Renal cortex interstitium (tissue), 11 donors: ENCODE data around the gene GM2A. TPM values are rescaled to one million over a fixed set of nuclear protein-coding genes. Genes with fewer than 3 reads are reported as not detected.
"Not testable (repeated sequence)": the region's sequence is repeated elsewhere in the genome, so short reads cannot be mapped to it uniquely, and the experiment has no call there.

Source experiments
- DNase-seq, 11 donors: peaks; one replicate each; pipeline ENCODE4 v3.0.0-alpha.2; 2013; ENCODE audit warnings: low read depth in 9 of 11, low spot score in 4 of 11; ENCODE audit errors: extremely low read depth in 1 of 11
- polyA plus RNA-seq, 3 donors: library from polyadenylated mRNA; unstranded; fragments of 120-200 nt; gene quantifications; one replicate each; pipeline ENCODE4 v1.2.1, GENCODE V29; 2013; ENCODE audit not compliant: insufficient read length in 3 of 3

GM2A gene
- polyA plus RNA-seq, 3 donors: 28.2 to 32.5 (median 28.6) TPM

DNA sequence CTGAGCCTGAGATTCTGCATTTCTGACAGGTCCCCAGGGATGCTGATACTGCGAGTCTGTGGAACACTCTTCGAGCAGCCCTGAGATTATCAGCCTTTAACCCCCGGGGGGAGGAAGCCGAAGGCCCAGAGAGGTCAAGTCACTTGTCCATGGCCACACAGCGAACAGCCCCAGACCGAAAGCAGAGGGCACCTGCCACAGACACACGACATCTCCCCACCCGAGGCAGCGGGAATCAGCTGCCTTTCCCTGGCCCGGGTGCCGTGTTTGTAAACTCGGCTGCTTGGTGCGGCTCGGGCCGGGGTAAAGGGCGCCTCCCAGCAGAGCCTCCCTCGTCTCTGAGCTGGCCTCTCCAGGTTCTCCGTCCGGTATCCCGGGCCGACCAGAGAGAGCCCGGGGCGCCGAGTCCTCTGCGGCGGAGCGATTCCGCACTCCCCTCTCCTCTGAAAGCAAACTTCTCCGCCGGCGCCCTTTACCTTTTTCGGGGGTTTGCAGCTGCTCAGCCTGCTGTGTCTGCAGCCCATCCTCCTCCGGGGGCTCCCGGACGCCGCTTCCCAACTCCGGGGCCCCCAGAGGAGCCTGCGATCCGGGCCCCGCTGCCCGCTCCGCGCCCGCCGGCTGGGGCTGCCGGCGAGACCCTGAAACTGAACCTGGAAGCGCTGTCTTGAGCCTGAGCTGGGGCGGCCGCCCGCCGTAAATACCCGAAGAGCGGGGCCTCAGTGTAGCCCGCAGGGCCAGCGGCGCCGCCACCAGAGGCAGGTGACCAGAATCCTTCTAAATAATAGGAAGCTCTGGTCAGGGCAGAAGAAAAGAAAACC is 29.3 kb upstream of the GM2A start, which contains the start of gene CCDC69:
CCDC69 (minus strand) TSS at position 646 of the 818 bp plus-strand sequence; CDS start at position 524, 122 bp downstream.
- DNase-seq: peak; percentile 46 to 73 (median 67)

DNA sequence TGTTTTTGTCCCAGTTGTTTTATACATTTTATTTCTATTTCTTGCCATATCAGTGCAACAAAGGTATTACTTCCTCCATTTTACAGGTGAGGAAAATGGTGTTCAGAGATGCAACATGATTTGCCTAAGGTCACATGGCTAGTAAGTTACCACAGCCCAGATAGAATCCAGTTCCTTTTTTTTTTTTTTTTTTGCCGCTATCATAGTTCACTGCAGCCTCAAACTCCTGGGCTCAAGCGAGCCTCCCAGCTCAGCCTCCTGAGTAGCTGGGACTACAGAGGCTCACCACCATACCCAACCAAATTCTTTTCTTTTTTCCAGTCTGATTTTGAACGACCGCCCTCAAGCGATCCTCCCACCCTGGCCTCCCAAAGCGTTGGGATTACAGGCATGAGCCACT is 28.6 kb upstream of the GM2A start:
- no peak for DNase-seq

DNA sequence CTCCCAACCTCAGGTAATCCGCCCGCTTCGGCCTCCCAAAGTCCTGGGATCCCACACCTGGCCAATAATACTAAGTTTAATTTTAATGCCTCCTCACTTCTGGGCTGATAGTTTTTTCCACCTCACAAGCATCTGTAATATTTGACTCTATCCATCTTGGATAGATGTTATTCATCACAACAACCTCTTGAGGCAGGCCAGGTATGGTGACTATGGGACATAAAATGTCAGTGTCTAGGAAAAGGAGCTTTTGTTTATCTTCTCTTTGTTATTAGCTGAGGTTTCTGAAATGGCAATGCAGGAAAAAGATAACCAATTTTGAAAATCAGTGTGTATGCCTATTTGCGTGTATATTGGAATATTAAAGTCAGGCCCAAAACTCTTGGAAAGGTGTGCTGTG is 27.9 kb upstream of the GM2A start:
- DNase-seq: no peak

DNA sequence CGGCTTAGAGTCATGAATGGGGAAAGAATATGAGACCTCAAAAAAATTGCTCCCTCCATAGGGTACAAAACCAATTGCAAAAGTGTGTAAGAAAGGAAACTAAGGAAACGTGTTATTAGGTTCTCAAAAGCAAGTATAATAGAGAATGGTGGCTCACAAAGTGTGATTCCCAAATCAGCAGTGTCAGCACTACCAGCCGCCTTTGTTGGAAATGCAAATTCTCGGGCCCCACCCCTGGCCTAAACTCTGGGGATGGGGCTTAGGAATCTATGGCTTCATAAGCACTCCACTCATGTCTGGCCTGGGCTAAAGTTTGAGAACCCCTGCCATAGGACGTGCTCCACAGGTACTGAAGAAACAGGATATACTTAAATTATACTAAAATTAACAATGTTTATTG is 27.5 kb upstream of the GM2A start:
- DNase-seq: no peak

DNA sequence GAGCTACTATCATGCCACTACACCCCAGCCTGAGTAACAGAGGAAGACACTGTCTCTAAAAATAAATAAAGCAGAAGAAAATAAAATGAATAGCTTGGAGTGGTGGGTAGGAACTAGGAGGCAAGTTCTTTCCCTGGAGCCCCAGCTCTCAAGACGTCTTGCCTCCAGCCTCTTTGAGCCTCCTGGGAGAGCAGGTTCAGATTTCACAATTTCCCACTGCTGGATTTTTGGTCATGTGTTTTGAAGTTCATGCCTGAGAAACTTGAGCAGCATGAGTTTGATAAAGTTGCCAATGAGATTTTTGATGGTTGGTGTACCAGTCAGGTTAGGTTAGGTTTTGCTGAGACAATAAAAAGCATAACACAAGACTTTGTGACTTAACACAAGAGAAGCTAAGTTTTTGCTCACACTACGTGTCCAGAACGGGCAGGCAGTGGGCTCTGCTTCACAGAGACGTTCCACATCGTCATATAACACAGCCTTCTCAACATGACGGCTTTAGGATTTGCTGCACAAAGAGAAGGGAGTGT is 25.0 kb upstream of the GM2A start:
- no peak for DNase-seq

DNA sequence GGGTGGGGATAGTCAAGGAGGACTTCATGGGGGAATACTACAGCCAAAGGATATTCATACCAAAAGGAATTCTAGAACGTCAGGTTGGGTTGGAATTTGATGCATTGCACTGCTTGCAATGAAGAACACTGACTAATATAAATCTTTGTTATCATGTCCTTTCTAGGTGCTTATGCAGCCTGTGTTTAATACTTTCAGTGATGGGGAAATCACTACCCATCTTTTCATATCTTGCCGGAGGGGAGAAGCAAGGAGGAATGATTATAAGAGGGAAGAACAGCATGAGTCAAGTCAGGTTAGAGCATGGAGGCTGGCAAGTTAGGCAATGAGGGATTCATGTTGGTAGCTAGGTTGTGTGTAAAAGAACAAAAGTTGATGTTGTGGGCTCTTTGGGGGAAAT is 24.0 kb upstream of the GM2A start:
- no peak for DNase-seq

DNA sequence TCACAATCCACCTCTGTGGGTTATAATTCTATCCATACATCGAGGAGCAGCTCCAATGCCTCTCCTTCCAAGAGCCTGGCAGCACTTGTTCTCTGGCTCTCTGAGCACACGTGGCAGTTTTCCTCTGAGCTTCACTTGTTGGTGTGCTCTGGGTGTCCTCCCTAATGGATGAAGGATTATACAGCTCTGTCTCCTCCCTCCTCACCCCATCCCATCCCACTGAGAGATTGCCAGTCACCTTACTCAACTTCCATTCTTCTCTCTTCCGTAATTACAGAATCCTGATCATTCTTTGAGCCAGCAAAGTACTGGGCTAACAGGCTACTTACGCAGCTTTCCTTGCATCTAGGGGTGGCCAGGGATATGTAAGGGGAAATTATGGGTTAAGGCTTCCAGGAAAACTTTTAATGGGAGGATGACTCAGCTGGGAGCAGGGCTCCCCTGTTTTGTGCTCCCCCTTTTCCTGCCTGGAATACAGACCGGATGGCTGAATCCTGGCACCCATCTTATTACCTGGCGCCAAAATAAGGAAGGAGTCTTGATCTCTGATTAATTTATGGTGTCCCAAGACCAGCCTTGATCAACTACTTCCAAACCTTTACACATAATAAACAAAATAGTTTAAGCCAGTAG is 22.8 kb upstream of the GM2A start:
- DNase-seq: no peak

DNA sequence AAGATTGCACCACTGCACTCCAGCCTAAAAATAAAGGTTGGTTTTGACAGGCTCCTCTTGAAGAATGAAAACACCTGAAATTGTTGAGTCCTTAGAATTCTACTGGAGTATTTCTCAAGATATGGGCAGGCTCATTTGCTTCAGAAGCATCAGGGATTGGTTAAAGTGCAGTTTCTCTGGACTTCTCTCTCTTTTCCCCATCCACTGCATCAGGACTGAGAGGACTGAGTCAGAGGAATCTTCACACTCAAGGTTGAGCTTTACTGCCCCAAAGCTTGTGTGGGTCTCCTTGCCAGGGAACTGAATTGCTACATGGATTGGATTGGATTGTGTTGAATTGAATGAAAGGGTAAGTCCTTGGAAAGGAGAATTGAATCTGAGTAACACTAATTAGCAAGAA is 21.6 kb upstream of the GM2A start:
- no peak for DNase-seq

DNA sequence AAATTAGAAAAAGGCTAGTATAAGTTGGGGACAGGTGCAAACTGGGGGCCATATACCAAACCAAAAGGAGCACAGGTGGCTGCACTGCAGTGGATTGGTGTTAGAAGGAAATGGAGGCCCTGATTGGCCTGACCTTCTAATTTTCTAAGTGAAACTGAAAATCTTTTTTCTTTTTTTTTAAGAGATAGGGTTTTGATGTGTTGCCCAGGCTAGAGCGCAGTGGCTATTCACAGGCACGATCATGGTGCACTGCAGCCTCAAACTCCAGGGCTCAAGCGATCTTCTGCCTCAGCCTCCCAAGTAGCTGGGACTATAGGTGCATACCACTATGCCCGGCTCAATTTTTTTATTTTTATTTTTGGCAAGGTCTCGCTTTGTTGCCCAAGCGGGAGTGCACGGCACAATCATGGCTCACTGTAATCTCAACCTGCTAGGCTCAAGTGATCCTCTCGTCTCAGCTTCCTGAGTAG is 19.3 kb upstream of the GM2A start:
- no peak for DNase-seq

DNA sequence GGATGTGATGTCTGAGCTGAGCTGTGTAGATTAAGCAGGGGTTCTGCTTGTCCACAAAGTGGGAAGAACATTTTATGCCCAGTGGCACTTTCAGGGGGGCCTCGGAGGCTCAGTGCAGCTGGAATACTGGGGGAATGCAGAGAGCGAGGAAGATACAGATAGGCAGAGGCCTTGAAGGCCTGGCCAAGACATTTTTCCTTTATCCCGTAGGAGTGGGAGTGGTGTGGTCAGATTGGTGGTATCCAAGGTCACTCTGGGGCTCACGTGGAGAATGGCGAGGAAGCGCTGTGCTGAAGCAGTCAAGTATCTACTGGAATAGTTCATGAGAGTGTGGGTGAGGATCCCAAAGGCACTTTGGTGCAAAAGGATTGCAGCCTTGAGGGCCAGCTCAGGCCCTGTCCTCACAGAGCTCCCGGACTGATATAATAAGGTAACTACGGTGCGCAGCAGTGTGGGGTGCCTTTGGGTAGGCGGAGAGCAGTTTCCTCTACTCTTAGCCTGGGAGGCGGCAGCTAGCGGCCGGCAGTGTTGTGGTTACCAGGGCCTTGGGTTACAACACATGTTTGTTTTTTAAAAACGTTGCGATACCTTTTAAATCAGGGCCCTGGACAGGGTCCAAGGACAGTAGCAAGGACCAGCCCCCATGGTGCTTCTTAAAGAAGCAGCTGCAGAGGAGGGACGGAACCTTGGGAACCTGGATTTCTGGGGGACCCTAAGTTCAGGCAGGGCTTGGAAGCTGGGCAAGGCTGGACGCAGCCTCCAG is 18.3 kb upstream of the GM2A start:
- peak in 4 of 11 donors; percentile 17 to 37 (median 27) for DNase-seq

DNA sequence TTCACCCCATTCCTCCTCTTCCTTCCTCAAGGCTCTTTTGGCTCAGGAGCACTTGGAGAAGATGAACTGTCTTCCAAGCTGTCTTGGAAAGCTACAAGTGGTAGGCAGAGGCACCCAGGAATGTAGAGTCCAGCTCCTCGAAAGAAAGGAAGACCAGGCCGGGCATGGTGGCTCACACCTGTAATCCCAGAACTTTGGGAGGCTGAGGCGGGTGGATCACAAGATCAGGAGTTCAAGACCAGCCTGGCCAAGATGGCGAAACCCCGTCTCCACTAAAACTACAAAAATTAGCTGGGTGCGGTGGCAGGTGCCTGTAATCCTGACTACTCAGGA is 17.8 kb upstream of the GM2A start:
- DNase-seq: not testable (repeated sequence)

DNA sequence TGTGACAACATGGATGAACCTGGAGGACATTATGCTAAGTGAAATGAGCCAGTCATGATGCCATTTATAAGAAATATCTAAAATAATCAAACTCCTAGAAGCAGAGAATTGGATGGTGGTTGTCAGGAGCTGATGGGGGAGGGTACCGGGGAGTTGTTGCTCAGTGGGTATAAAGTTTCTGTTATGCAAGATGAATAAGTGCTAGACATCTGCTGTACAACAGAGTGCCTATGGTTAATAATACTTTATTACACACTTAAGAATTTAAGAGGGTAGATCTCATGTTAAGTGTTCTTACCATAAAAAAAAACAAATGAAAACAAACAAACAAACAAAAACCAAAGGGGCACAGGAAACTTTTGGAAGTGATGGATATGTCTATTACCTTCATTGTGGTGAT is 16.1 kb upstream of the GM2A start:
- DNase-seq: no peak

DNA sequence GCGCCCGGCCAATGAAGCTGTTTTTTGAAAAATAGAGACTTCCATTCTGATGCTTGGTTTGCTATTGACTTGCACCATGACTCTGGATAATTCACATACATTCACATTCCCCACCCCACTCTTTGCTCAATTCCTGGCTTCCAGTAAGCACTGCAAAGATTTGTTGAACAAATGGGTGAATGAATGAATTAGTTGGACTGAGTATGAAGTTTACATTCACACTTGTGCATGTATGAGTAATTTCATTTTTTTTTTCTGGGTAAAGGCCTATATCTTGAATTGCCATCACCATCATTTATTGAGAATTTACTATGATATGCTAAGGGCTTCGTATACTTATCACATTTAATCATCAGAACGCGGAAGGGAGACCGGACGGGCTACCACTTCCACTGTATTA is 15.3 kb upstream of the GM2A start:
- no peak for DNase-seq

DNA sequence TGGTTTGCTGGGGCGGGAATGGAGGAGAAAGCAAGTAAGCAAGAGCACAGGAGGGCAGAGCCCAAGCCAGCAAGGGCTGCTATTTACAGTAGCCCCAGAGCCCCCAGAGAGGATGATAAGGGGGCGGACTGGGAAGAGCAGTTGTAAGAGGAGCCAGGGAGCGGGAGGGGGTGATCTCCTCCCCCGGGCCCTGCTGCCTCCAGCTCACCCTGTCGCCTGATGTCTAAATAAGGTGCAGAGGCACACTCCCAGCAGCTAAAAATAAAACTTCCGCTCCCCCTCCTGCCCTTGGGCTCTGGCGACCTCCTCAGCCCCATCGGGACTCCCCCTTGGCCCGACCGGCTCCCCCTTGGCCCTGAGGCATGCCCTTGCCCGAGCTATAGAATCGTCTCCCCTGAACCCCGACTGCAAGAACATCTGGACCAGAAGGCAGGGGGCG is 14.7 kb upstream of the GM2A start:
- no peak for DNase-seq

DNA sequence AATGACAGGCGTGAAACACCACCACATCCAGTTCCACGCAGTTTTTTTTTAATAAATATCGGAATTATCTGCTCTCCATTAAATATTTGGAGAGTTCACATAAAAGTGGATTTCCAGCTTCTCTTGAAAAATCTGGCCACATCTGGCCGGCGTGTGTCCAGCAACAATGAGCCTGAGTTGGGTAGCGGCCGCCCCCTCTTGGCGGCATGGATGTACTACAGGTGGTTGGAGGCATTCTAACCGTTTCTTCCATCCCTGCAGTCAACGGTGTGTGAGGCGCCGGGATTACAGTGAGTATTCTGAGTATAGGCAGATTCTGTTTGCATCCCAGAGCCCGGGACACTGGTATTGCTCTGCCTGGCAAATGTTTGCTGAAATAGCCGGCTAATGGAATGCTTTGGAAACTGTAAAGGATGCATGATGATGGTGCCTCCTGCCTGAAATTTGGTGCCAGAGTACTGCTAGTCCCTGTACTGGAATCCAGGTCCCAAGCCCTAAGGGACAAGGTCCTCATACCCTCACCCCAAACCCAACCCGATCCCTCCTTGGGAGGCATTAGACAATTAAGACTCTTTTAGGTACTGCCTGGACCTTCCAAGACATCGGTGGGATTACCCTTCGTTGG is 13.6 kb upstream of the GM2A start:
- DNase-seq: peak in 7 of 11 donors; percentile 43 to 68 (median 61)

DNA sequence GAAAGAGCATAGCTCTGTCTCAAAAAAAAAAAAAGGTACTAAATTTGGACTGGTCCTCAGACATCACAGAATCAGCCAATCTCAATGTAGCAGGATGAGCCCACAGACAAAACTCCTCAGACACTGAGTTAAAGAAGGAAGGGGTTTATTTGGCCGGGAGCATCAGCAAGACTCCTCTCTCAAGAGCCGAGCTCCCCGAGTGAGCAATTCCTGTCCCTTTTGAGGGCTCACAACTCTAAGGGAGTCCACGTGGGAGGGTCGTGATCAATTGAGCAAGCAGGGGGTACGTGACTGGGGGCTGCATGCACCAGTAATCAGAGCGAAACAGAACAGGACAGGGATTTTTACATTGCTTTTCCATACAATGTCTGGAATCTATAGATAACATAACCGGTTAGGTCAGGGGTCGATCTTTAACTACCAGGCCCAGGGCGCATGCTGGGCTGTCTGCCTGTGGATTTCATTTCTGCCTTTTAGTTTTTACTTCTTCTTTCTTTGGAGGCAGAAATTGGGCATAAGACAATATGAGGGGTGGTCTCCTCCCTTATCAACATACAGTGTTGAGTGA is 12.6 kb upstream of the GM2A start:
- not testable (repeated sequence) for DNase-seq

DNA sequence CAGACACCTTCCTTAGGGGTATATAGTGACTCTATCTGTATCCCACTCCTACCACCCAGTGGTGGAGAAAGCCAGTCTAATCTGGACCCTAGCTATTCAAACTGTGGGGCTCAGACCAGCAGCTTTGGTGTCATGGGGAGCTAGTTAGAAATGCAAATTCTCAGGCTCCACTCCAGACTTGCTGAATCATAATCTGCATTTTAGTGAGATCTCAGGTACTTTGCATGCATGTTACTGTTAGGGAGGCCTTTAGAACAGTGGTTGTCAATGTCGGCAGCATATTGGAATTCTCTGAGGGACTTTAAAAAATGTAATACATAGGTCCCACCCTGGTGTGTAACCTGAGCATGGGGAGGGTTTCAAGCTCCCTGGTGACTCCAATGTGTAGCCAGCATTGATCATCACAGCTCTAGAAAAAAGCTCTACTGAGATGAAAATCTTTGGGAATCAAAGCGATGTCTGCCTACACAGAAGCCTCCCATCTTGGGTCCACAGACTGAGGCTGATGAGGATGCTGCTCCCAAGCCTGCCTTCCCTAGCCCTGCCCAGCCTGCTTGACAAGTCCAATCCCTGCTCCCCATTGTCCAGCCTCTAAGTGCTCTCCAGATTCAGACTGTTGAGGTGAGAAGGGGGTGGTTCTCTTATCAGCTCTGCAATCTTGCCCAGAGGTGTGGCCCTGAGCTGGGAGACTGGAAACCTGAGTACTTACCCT is 11.9 kb upstream of the GM2A start:
- no peak for DNase-seq

DNA sequence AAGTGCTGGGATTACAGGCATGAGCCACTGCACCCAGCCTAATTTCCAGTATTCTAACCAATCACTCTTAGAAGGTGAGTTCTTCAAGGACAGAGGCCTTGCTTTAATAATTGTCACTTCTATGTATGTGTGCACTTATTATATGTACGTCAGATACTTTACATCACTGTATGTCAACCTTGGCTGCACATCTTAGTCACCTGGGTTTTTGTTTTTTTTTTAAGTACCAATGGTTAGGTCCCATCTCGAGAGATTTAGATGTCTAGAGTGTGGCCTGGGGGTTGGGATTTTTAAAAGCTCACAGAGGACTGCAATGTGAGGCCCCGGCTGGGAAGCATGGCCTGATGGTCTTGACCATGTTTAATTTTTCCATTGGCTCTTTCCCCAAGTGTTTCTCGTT is 9.9 kb upstream of the GM2A start:
- no peak for DNase-seq
